Panc1 (cell line): ENCODE measurements around the gene MED12L. TPM values are rescaled to one million over a fixed set of nuclear protein-coding genes. Genes with fewer than 3 reads are reported as not detected.

Experiments used
- ATAC-seq: fragments of 200-7000 bp; cut with Tn5 transposase; 2 replicates; pipeline ENCODE4 v1.9.1; 2020; ENCODE audit warnings: mild to moderate bottlenecking, moderate library complexity
- BruUV-seq: library from RNA; stranded (reverse); fragments of 400-500 nt; replicated peaks from 2 replicates; lab custom pipeline; 2021; lab: Mats Ljungman, UMichigan
- CTCF ChIA-PET: fragments of 300-600 bp; sonication (Branson Sonifier 250); formaldehyde crosslinking; loops from one replicate; lab custom pipeline; 2022; ENCODE audit warnings: antibody characterized with exemption; lab: Charles Lee
- POLR2A ChIA-PET: fragments of 300-600 bp; sonication (Branson Sonifier 250); formaldehyde crosslinking; loops from one replicate; lab custom pipeline; 2022; ENCODE audit warnings: antibody characterized with exemption; lab: Charles Lee
- DNase-seq: peaks from one replicate; pipeline ENCODE4 v3.0.0-alpha.2; 2010; ENCODE audit warnings: low read depth, low spot score
- H3K27ac ChIP-seq: 2 replicates; pipeline ENCODE4 v1.5.1; 2011; ENCODE audit warnings: mild to moderate bottlenecking, low read length, inconsistent platforms
- H3K27me3 ChIP-seq: fragments of 200-500 bp; sonication (Bioruptor generic); 2 replicates; pipeline ENCODE4 v1.6.0; 2014; ENCODE audit warnings: low read length, inconsistent platforms; ENCODE audit not compliant: control insufficient read depth, insufficient read depth
- H3K36me3 ChIP-seq: fragments of 200-500 bp; sonication (Bioruptor generic); 2 replicates; pipeline ENCODE4 v1.5.1; 2014; ENCODE audit warnings: inconsistent platforms, mild to moderate bottlenecking, low read length, moderate library complexity; ENCODE audit not compliant: control insufficient read depth, insufficient read depth
- H3K4me1 ChIP-seq: 2 replicates; pipeline ENCODE4 v1.5.1; 2011; ENCODE audit warnings: inconsistent platforms, mild to moderate bottlenecking, low read length, moderate library complexity; ENCODE audit not compliant: control insufficient read depth, insufficient read depth
- H3K4me3 ChIP-seq, 2 experiments: 2 replicates each; pipeline ENCODE4 v1.5.1; 2011 to 2012; ENCODE audit warnings: low read depth in 2 of 2, low read length in 2 of 2, mild to moderate bottlenecking in 2 of 2, inconsistent platforms in 1 of 2, moderate library complexity in 1 of 2
- H3K9me3 ChIP-seq: fragments of 200-500 bp; sonication (Bioruptor generic); 2 replicates; pipeline ENCODE4 v1.5.1; 2014; ENCODE audit warnings: low read depth, mild to moderate bottlenecking, inconsistent platforms, low read length, moderate library complexity; ENCODE audit not compliant: control insufficient read depth, insufficient read depth
- POLR2AphosphoS5 ChIP-seq: IDR thresholded peaks from 2 replicates; pipeline ENCODE4 v1.6.1; 2012; ENCODE audit warnings: mild to moderate bottlenecking, low read depth, low read length, moderate library complexity
- SIN3A ChIP-seq: IDR thresholded peaks from 2 replicates; pipeline ENCODE4 v1.6.1; 2012; ENCODE audit warnings: low read depth, mild to moderate bottlenecking, low read length, moderate library complexity, borderline replicate concordance; ENCODE audit not compliant: insufficient read depth
- TCF7L2 ChIP-seq: IDR thresholded peaks from 2 replicates; pipeline ENCODE4 v1.6.1; 2011; ENCODE audit warnings: mild to moderate bottlenecking, low read depth, low read length, inconsistent platforms
- in situ Hi-C: cut with HindIII; loops from 2 replicates; pipeline ENCODE4 v1.10.0; 2016; ENCODE audit warnings: low sequenced_read_pairs, low pct_unique_long_range_greater_than_20kb
- intact Hi-C: fragments of 100-400 bp; cut with micrococcal nuclease; formaldehyde crosslinking; loops from one replicate; pipeline ENCODE4 v1.10.0; 2022; ENCODE audit not compliant: unreplicated experiment
- total RNA-seq: library from RNA; stranded (reverse); gene quantifications from one replicate; pipeline ENCODE4 v1.2.1, GENCODE V29; 2021; ENCODE audit not compliant: unreplicated experiment
- TF ChIP-seq, protein P1 (sequence below), 2 experiments: IDR thresholded peaks; 2 replicates each; pipeline ENCODE4 v1.6.1; 2011 to 2012; ENCODE audit warnings: low read depth in 2 of 2, control low read depth in 1 of 2, low read length in 1 of 2, mild to moderate bottlenecking in 1 of 2, moderate library complexity in 1 of 2; ENCODE audit not compliant: insufficient read depth in 1 of 2
- TF ChIP-seq, protein P2 (sequence below): fragments of 450-650 bp; IDR thresholded peaks from 2 replicates; pipeline ENCODE4 v1.5.1; 2017; ENCODE audit warnings: mild to moderate bottlenecking

MED12L gene
- total RNA-seq, 1 experiment from 2014 or later = 2.8 TPM

DNA sequence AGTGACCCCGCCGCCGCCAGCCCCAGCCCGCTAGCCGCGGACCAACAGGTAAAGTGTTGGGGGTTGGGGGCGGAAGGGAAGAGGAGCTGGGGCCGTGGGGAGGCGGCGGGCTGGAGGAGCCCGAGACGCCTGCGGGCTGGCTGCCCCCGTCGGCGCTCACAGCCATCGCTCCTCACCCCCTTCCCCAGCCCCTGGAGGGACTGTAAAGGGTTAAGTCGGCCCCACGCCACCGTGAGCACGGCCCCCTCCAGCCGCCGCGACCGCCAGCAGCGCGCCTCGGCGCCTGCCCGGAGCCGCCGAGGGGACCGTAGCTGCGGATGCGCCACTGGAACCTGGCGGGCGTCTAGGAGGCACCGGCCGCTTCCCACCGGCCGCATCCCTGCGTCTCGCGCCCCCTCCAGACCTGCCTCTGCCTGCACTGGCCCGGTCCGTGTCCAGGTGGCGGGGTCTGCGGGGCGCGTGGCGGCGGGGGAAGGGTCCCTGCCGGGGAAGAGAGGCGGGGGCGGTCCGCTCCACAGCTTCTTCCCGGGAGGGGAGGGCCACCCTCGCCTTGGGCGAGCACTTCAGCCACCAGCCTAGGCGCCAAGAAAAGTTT, 522 bp downstream of the MED12L start:
- BruUV-seq = no TSS peak
- Histone ChIP-seq H3K4me1 (no peaks in the 10 kb centered on the region; the same call in 1 of the 2 replicates), H3K36me3 (no peaks in the 10 kb centered on the region; the same call in 1 of the 2 replicates), H3K4me3 (peak overlapping the region; percentile 56 to 65), H3K27ac (no peak overlapping the region), H3K27me3 (peaks cover 21% of the 10 kb centered on the region), H3K9me3 (no peaks in the 10 kb centered on the region)
- ATAC-seq = peak; percentile 62
- no peak for TF ChIP-seq SIN3A
- no peak for TF ChIP-seq POLR2AphosphoS5
- TF ChIP-seq, protein P1, sequence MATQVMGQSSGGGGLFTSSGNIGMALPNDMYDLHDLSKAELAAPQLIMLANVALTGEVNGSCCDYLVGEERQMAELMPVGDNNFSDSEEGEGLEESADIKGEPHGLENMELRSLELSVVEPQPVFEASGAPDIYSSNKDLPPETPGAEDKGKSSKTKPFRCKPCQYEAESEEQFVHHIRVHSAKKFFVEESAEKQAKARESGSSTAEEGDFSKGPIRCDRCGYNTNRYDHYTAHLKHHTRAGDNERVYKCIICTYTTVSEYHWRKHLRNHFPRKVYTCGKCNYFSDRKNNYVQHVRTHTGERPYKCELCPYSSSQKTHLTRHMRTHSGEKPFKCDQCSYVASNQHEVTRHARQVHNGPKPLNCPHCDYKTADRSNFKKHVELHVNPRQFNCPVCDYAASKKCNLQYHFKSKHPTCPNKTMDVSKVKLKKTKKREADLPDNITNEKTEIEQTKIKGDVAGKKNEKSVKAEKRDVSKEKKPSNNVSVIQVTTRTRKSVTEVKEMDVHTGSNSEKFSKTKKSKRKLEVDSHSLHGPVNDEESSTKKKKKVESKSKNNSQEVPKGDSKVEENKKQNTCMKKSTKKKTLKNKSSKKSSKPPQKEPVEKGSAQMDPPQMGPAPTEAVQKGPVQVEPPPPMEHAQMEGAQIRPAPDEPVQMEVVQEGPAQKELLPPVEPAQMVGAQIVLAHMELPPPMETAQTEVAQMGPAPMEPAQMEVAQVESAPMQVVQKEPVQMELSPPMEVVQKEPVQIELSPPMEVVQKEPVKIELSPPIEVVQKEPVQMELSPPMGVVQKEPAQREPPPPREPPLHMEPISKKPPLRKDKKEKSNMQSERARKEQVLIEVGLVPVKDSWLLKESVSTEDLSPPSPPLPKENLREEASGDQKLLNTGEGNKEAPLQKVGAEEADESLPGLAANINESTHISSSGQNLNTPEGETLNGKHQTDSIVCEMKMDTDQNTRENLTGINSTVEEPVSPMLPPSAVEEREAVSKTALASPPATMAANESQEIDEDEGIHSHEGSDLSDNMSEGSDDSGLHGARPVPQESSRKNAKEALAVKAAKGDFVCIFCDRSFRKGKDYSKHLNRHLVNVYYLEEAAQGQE (IDR thresholded peaks at IDR 0.05; ENCODE audit: insufficient read depth in 1 of 2, low read depth in 2 of 2, low read length in 1 of 2) = no peak
- TF ChIP-seq, protein P2, sequence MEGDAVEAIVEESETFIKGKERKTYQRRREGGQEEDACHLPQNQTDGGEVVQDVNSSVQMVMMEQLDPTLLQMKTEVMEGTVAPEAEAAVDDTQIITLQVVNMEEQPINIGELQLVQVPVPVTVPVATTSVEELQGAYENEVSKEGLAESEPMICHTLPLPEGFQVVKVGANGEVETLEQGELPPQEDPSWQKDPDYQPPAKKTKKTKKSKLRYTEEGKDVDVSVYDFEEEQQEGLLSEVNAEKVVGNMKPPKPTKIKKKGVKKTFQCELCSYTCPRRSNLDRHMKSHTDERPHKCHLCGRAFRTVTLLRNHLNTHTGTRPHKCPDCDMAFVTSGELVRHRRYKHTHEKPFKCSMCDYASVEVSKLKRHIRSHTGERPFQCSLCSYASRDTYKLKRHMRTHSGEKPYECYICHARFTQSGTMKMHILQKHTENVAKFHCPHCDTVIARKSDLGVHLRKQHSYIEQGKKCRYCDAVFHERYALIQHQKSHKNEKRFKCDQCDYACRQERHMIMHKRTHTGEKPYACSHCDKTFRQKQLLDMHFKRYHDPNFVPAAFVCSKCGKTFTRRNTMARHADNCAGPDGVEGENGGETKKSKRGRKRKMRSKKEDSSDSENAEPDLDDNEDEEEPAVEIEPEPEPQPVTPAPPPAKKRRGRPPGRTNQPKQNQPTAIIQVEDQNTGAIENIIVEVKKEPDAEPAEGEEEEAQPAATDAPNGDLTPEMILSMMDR = no peak
- no peak for TF ChIP-seq TCF7L2
- POLR2A ChIA-PET = interaction anchor here (0.6 kb wide), 1 partner anchor 48 kb away, joined by 6 read pairs; no protein-coding TSS in a partner anchor
- DNase-seq = no peak
- intact Hi-C loops (loop anchor here (10.0 kb wide), 1 partner anchor 361 kb away; no protein-coding TSS in a partner anchor), in situ Hi-C loops (no loop called here)
- CTCF ChIA-PET = interaction anchor here (0.7 to 1.4 kb wide), 4 partner anchors 64 to 540 kb away, joined by 4 to 9 read pairs (median 4); partner anchors contain the start of gene SERP1

DNA sequence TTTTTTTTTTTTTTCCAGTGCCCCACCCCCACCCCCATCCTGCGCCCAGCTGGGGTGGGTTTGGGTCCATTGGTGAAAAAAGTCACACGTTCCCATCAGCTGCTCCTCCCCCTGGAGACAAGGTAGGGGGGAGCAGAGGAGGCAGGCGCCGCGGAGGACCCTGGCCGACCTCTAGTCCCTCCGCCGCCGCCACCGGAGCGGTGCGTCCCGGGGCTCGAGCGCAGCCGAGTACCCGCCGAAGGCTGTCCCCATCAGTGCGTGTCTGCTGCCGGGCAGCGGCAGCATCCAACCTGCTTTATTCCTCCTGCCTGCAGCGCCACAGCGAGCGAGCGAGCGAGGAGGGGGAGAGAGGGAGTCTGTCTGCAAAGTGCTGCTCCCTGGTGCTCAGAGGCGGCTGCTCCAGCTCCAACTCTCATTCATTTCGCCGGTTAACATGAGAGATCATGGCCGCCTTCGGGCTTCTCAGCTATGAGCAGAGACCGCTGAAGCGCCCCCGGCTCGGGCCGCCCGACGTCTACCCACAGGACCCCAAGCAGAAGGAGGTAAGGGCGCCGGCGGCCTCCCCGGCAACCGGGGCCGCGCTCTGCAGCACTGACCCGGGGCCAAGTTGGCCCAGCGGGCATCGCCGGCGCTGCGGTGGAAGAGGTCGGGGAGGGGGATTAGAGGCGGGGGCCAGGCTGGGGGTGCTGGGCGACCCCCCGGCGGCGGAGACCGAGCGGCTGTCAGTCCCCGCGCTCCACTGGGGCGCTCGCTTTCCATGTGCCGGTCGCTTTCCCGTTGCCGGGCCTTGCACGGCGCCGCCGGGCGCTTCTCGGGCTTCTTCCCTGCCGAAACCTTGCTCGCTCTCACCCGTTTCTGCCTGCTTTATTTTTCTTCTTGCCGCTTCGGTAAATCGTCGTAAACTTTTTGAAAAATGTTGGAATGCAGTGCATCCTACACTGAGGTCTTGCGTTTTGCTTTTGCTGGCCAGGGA, 1.3 kb downstream of the MED12L start:
- no peaks in the 10 kb centered on the region; the same call in 1 of the 2 replicates for H3K4me1 ChIP-seq
- ATAC-seq = peak; percentile 93
- ChIA-PET POLR2A (interaction anchor here (0.6 kb wide), 1 partner anchor 47 kb away, joined by 6 read pairs; no protein-coding TSS in a partner anchor), CTCF (interaction anchor here (0.7 to 1.4 kb wide), 4 partner anchors 64 to 541 kb away, joined by 4 to 9 read pairs (median 4); partner anchors contain the start of gene SERP1)
- TF ChIP-seq, protein P2 = peak; percentile 73
- no peak for TF ChIP-seq SIN3A
- H3K27me3 ChIP-seq = peaks cover 21% of the 10 kb centered on the region
- DNase-seq = peak; percentile 15
- H3K27ac ChIP-seq = no peak overlapping the region
- in situ Hi-C loops = no loop called here
- BruUV-seq = no TSS peak
- no peaks in the 10 kb centered on the region for H3K9me3 ChIP-seq
- H3K4me3 ChIP-seq = peak overlapping the region; percentile 56 to 65
- H3K36me3 ChIP-seq = no peaks in the 10 kb centered on the region; the same call in 1 of the 2 replicates
- intact Hi-C loops = loop anchor here (10.0 kb wide), 1 partner anchor 362 kb away; no protein-coding TSS in a partner anchor
